ENCODE data around the gene SPATA3.

The SPATA3 gene

DNA sequence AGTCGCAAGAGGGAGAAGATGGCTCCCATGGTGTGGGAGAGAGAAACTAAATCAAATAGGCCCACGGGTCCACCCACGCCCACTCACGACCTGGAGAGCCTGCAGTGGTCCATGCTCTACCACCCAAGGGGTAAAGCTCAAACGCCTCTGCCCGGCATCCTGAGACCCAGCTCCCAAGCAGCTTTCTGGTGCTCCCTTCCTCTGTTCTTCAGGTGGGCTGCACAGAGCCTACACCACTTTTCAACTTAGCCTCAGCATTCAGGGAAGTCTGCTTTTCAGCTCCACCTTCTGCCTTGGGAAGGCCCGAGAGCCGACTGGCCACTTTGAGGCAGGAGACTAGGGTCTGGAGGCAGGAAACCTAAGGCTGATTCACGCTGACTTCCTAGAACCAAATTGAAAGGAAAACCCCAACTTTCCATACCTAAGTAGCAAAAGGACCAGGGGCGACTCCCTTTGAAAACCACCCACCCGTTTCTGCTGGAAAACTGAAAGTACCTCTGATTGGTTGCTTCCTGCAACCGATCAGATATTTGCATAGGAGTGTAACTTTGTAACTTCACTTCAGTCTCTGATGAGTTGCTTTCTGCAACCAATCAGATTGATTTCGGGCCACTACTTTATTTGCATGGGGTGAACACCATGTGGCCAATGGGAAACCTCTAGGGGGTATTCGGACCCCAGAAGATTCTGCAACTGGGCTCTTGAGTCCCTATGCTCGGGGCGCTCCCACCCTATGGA is 26.8 kb upstream of the SPATA3 start:
- no peak for DNase-seq

DNA sequence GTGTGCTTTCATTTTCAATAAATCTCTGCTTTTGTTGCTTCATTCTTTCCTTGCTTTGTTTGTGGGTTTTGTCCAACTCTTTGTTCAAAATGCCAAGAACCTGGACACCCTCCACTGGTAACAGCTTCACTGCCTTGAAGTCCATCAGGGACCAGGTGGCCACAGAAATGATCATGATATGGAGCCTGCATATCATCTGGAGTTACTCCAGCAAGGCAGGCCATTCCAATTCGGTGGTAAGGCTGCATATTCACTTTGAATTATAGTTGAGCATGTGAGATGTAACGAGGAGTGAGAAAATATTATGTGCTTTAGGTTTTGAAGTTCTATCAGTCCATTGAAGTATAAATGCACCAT is 26.3 kb upstream of the SPATA3 start:
- no peak for DNase-seq

DNA sequence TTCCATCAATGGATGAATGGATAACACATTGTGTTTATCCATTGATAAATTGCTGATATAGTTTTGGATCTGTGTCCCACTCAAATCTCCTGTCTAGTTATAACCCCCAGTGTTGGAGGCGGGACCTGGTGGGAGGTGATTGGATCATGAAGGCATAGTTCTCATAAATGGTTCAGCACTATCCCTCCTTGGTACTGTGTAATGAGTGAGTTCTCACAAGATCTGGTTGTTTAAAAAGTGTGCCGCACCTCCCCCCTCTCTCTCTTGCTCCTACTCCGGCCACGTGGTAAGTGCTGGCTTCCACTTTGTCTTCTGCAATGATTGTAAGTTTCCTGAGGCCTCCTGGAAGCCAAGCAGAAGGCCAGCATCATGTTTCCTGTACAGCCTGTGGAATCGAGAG is 23.9 kb upstream of the SPATA3 start:
- DNase-seq = no peak

DNA sequence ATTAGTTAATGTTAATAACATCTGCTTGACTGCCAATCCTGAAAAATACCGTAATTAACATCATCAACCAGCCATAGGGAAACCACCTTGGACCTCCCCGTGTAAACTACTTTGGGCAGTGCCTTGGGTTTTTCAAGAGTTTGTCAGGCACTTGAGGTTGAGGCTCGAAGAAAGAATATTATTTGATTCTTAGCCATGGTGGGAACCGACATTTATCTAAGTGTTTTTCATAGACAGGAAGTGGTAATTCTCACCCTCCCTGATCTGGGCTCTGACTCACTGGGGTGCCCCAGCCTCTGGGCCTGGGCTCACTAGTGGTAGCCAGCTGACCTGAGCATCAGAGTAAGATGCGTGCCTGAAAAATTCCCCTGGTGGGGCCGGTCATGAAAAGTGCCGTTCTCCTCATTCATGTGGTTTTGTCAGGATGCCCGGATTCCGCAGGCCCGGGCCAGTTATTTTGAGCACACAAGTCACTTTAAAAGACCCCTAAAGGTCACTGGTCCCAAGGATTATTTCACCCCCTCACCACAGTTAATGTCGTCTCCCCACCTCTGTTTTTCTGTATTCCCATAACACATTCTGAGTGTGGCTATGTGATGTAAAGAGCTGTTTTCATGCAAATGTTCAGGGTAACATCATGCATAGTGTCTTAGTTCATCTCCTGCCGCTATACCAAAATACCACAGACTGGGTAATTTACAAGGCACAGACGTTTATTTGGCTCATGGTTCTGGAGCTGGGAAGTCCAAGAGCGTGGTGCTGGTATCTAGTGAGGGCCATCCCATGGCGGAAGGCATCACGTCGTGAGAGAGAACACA is 21.6 kb upstream of the SPATA3 start:
- peak; percentile 91 for DNase-seq

DNA sequence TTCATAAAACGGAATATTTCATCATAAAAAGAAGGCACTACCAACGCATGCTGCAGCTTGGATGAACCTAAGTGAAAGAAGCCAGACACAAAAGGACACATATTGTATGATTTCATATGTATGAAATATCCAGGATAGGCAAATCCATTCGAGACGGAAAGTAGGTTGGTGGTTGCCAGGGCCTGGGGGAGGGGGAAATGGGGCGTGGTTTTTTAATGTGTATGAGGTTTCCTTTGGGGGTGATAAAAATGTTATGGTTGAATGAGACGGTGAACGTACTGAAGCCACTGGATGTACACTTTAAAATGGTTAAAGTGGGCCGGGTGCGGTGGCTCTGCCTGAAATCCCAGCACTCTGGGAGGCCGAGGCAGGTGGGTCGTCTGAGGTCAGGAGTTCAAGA is 20.0 kb upstream of the SPATA3 start:
- DNase-seq = no peak

DNA sequence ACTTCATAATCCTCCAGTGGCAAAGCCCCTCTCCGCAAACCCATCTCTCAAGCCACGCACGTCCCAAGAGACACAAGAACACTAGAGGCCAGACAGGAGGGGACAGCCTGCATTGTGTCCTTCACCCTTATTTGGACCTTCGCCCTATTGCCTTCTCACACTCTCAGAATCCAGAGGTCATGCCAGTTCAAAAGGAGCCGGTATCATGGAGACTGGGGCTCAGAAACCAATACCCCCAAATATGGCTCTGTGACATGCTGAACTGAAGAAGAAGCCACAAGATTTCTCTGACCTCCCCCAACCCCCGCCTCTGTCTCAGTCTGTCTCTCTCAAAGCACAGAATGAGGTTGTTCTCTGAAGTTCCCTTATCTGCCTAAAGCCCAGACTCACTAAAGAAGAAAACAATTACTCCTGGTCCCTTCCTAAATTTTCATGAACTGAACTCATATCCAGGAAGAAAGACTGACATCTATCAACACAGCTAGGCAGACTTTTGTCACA is 19.2 kb upstream of the SPATA3 start:
- no peak for DNase-seq

DNA sequence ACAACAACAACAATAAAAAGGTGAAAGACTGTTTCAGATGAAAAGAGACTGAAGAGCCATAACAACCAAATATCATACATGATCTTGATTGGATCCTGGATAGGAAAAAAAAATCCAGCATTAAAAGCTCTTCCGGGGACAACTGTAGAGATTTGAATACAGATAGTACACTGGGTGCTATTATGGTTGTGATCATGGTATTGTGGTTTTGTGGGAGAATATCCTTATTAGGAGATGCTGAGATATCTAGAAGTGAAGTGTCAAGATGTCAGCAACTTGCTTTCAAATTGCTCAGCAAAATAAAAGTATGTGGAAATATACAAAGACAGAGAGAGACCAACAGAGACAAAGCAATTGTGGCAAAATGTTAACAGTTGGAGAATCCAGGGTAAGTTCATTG is 15.5 kb upstream of the SPATA3 start:
- no peak for DNase-seq

DNA sequence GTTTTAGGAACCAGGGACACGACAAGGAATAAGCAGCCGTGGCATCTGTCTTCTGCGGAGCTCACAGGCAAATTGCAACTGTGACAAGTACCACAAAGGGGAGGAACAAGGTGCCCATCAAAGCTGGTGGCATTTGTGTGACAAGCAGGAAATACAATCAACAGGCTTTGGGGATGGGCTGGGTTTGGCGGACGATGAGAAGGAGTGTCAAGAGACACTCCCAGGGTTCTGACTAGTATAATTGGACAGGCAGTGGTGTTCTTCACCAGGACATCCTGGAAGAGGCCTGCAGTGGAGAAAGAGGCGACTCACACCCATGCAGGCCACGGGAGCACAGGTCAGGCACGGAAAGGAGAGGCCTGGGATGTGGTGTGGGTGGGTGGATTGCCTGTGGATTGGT is 14.2 kb upstream of the SPATA3 start:
- DNase-seq = no peak

DNA sequence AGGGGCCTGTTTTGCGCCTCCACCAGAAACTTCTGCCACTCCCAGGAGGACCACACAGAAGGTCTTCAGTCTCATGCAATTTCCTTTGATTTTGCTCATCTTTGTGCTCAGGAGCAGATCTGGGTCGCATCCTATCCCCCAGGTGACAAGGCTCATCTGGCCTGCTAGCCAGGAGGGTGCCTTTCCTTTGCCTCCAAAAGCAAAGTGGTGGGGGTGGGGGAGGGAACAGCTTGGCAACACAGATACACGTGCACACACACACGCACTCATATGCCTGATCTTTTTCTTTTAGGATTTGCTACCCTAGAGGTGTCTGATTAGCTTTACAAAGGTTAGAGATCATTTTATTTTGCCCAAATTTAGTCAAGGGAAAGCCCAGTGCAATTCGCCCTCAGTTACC is 13.8 kb upstream of the SPATA3 start:
- DNase-seq = no peak

DNA sequence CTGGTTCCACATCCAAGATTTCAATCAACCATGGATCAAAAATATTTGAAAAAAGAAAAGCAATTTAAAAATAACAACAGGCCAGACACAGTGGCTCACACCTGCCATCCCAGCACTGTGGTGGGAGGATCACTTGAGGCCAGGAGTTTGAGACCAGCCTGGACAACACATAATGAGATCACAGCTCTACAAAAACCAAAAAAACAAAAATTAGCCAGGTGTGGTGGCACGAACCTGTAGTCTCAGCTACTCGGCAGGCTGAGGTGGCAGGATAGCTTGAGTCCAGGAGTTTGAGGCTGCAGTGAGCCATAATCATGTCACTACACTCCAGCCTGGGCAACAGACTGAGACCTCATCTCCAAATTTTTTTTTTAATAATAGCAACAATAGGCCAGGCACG is 13.4 kb upstream of the SPATA3 start:
- no peak for DNase-seq

DNA sequence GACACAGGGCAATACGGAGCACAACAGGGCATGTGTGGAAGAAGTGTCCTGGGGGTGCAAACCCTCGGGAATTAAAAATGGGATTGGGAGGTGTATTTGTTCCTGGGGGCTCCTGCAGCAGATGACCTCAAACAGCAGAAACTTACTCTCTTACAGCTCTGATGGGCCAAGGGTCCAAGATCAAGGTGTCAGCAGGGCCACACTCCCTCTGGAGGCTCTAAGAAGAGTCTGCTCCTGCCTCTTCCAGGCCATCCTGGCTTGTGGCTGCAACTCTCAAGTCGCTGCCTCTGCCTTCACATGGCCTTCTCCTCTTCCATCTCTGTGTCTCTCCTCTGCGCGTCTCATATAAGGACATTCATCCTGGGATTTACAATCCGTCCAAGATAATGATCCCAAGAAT is 12.4 kb upstream of the SPATA3 start:
- DNase-seq = no peak

DNA sequence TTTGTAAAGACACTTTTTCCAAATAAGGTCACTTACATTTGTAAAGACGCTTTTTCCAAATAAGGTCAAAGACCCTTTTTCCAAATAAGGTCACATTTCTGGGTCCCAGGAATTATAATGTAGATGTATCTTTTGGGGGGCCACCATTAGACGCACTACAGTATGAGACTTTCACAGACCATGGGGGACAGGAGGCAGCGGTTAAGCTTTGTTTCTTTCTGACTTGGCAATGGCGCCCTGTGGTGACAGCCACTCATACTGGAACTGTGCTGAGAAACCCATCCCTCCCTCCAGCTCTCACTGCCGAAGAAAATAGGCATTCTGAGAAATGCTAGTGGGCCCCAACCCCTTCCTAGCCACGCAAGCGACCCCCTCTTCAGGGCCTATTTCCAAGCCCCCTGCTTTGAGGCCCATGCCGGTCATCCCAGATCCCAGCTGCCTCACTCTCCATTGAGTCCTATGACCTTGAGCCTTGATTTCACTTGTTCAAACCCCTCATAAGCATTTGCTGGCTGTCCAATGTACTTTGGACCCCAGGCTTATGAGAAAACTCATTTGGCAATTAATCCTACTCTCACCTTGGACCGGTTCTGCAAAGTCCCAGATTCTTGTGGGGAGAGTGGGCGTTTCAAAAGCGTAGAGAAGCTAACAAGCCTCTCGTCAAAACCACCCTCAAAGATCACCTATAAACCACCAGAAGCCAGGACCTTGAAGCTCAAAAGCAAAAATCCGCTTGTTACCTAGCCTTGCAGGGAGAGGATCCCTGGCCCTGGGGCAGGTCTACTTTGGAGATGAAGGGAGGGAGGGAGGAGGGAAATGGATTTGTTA is 11.3 kb upstream of the SPATA3 start:
- no peak for DNase-seq

DNA sequence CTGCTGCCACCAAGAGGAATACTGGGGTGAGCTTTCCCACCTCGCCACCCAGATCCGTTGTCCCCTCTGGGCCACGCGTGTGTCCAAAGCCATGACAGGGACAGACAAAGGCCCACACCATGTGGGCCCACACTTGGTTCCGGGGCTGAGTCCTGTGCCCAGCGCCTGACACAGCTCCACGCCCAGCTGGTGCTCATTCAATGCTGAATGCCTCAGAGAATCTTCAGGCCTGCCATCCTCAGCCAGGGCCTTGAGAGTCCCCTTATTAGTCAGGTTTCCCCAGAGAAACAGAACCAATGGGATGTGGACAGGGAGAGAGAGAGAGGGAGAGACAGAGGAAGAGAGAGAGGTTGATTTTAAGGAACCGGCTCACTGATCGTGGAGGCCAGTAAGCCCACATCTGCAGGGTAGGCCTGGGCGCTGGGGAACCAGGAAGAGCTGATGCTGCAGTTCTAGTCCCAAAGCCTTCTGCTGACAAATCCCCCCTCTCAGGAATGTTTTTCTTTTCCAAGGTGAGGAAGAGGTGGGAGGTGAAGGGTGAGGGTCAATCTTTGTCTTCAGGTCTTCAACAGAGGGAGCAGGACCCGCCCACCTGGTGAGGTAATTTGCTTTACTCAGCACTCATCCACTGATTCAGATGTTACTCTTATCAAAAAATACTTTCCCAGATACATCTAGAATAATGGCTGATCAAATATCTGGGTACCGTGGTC is 10.2 kb upstream of the SPATA3 start:
- no peak for DNase-seq

DNA sequence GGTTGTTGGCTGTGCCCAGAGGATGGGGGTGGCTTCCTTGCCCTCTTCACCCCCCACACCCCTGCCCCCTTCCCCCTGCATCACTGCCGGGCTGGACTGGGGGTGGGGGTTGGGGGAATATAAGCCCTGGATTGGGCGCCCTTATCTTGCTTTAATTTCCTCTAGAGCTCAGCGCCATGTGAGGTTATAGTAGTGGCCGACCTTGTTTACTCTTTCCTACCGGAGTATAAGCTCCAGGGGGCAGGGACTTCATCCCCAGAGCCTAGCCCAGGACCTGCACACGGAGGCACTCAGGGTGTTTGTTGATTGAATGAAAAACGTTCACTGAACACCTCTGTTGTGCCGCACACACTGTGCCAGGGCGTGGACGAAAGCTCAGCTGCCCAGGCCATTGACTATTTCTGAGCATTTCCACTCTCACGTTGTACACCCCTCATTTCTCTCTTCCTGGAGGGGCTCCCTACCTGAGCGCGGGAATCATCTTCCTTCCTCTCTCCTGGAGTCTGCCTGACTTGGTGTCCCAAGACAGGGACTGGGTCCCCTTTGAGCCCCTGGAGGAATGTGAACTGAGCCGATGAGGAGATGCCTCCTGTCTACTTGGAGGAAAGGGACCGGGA is 9.3 kb upstream of the SPATA3 start:
- DNase-seq = no peak

DNA sequence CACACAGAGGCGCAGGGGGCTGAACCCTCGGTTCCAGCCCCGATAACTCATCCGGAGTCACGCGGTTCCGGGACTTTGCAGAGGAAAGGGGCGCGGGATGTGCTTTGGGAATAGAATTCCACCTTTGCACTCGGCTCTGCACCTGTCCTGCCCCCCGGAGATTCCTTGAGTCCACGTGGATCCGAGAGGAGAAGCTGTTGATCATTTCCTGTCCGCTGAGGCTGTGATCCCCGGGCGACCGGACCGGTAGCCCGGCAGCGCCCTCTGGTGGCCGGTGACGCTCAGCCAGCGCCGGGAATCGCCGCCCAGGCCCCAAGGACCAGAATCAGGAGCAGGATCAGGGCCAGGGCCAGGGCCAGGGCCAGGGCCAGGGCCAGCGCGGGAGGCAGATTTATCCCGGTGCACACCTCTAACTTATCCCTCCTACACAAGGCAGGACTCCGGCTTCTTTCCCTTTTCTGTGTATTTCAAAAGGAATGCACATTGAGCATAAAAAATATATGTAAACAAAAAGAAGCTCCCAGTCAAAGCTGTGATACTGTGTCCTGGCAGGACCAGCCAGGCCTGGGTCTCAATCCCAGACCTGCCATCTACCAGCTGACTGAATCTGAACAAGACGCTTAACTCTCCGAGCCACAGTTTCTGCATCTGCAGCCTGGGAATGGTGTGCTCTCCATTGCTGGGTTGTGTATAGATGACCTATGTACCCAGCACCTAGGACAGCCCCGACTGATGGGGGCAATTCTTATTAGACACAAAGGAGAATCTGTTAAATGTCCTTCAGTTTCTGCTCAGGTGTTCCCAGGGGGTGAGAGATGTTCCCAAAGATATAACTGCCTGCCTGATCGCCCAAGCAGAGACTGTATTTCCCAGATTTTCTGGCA is 8.5 kb upstream of the SPATA3 start:
- DNase-seq = peak; percentile 56

DNA sequence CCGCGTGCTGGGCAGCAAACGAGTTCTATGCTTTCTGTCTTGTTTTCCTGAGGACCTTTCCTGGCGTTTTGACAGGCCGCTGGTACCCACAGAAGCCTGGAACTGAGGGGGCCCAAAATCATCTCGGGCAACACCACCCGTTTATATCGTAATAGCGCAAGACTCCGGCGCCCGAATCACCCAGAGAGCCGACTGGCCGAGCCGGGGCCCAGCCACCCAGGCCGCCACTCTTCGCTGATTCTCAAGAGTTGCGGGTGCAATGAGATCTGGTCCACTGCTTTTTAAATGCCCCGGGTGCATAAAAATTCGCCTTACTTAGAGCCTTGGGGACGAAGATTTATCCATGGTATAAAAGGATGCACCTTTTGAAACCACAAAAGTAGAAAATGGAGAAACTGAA is 6.2 kb upstream of the SPATA3 start:
- no peak for DNase-seq

DNA sequence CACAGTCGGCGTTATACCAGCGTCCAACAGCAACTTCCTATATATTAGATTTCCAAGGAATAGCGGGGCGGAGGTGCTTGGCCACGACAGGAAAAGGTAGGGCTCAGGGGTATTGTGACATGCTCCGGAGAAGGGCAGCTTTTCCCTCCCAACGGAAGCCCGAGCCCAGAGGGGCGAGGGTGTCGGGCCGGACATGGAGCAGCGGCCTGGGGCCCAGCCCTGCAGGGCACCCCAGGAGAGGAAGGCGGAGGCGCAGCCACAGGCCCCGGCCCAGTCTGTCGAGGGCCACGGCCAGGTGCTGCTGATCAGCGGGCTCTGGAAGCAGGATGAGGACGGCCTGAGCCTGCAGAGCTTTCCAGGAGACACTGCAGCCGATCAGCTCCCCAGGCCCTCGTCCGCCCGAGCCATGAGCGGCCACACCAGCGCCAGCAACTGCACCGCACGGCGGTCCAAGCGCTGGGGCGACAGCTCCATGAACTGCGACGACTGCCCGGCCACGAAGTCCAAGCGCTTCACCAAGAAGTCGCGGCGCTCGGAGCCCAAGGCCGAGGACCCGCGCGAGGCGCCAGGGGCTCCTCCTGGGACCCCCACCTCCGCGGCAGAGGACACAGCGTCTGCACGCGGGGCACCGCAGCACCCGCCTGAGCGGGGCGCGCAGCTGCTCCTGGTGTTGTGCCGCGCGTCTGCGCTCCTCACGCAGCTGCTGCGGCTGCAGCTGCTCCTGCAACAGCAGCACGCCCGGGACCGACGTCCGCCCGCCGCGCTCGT is 5.6 kb upstream of the SPATA3 start:
- DNase-seq = no peak

DNA sequence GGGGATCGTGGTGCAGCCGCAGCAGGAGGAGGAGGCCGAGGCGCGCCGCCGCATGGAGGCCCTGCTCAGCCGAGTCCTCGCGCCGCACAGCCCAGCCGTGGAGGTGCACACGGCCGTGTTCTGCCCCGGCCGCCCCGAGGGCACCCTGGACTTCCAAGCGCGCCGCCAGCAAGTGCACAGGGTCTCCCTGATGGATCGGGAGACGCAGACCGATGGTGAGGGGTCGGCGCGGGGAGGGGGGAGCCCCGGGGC is 5.1 kb upstream of the SPATA3 start:
- DNase-seq = no peak

DNA sequence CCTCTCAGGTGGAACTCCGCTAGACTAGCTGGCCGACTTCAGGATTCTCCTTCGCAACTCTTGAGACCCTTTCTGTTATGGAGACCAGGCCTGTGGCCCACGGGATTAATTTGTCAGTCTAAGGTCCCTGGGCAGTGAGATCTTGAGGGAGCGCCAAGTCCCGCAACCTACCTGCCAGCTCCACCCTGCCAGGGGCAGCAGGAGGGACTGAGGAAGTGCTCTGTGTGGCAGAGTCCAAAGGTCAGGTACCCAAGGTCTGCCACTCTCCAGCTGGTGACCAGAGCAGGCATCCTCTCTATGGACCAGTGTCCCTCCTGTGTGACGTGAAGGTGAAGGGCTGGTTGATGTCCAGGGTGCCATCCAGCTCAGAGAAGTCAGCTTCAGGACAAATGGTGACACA is 4.3 kb upstream of the SPATA3 start:
- DNase-seq = no peak

DNA sequence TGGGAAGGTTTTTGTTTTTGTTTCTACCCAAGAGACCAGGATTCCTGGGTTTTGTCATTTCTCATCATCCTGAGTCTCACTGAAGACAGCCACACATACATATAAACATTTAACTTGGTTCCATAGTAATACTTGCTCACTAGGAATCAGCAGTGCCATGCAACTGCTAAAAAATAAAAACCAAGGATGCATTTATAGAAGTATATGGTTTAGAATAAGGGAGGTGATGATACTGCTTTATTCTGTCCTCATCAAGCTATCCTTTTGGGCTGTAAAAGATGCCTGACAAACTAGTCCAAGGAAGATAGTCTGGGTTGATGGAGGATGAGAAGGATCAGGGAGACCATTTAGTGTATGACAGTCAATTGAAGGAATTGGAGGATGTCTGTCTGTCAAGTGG is 740 bp downstream of the SPATA3 start:
- DNase-seq = no peak

DNA sequence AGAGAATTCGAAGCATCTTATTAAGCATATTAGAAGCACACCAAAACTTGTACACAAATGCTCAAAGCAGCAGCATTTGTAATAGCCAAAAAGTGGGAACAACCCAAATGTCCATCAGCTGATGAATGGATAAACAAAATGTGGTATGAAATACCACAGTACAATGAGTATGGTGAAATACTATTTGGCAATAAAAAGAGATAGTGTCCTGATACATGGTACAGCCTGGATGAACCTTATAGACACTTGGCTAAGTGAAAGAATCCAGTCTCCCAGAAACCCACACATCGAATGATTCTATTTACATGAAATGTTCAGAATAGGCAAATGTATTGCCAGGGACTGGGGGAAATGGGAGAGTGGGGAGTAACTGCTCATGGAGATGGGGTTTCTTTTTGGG is 3.0 kb downstream of the SPATA3 start:
- no peak for DNase-seq

Data from NCI-H226 (cell line).